AG09319 (cell line): ENCODE results near the gene CAMTA1.

Experiments used
- DNase-seq: peaks from one replicate; pipeline ENCODE4 v3.0.0-alpha.2; 2010; ENCODE audit warnings: low read depth; ENCODE audit errors: extremely low read depth
- CTCF ChIP-seq: IDR thresholded peaks from 2 replicates; pipeline ENCODE4 v1.5.1; 2011; ENCODE audit warnings: low read depth, mild to moderate bottlenecking, inconsistent platforms, low read length, moderate library complexity

CAMTA1 gene

GRCh38 chr1:7250597-7251453 lies 465.6 kb downstream of the CAMTA1 start:
- no peak for TF ChIP-seq CTCF
- no peak for DNase-seq

DNA sequence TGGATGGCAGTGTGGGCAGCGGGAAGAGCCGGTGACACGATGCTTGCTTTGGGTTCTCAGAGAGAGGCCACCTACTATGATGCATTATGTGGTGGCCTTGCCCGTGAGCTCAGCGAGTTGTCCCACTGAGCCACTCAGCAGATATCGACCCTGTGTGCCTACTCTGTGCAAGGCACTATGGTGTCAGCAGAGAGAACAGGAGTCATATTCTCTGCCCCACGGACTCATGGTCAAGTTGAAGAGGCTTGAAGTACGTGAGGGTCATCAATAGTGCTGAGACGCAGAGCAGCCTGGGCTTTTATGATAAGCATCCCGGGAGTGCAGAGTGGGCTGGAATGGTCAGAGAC lies 466.2 kb downstream of the CAMTA1 start:
- TF ChIP-seq CTCF, result no peak
- no peak for DNase-seq

- no peak for TF ChIP-seq CTCF
- no peak for DNase-seq
These were observed 467.3 kb downstream of the CAMTA1 start for GRCh38 chr1:7252411-7253117.

DNA sequence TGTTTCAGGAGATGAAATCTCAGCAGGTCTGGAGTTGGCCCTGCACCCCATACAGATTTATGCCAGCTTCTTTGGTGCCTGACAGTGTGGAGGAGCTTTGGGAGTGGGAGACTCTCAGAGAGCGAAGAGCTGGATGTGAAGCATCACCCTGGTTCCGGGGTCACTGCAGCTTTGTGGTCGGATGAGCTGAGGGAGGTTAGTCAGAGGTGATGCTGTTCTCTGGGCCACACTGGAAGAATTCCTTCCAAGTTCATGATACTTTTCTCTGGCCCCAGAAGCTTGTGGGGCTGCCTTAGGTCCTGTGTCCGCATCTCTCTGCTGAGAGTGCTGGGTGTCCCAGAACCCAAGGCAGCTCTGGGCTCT lies 467.8 kb downstream of the CAMTA1 start:
- DNase-seq, result no peak
- TF ChIP-seq CTCF, result no peak

DNA sequence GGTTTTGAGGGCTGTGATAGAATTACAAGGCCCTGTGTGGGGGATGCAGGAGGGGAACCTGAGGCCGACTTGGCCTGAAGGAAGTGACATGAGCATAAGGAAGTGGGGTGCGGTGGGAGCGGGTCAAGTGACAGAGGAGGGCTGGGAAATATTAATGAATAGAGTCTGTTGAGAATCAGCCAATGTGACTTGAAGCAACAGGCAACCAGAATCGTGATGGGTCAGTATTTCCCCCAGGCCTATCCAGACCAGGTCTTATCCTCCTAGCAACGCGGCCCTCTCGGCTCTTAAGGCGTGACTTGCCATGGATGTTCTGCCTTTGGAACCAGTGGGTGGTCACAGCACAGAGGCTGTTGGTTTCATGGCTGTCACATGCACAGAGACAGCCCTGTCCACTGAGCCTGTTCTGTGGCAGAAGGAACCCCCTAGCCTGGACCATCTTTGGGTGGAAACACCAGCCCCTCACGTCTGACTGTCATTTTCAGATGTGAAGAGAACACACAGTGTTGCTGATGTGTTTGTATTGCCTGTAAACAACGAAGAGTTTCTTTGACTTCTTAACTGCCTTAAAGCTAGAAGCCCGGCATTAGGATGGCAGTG lies 468.8 kb downstream of the CAMTA1 start:
- no peak for DNase-seq
- no peak for TF ChIP-seq CTCF

- no peak for TF ChIP-seq CTCF
- no peak for DNase-seq
These were observed 470.2 kb downstream of the CAMTA1 start for GRCh38 chr1:7255303-7256058.
